ENCODE measurements around the gene FBXW9. TPM values are rescaled to one million over a fixed set of nuclear protein-coding genes. Genes with fewer than 3 reads are reported as not detected.
A peak's percentile ranks its signal among the peaks of the same experiment; 100 is the strongest.
"Not testable (repeated sequence)": the region's sequence is repeated elsewhere in the genome, so short reads cannot be mapped to it uniquely, and the experiment has no call there.

FBXW9 gene
- total RNA-seq, 2 donors from 2014 or later = 3.5 to 6.9 TPM

- no peak overlapping the region for H3K27ac Mint-ChIP-seq
- no peaks in the 10 kb centered on the region for H3K4me1 Mint-ChIP-seq (ENCODE audit: low read depth)
- H3K4me3 Mint-ChIP-seq = no peak overlapping the region
- H3K27me3 Mint-ChIP-seq (ENCODE audit: low read depth) = no peaks in the 10 kb centered on the region
- H3K36me3 Mint-ChIP-seq (ENCODE audit: insufficient read depth in 2 of 2) = peaks cover 0 to 14% of the 10 kb centered on the region in 2 donors
- ATAC-seq (replicated peaks in 1 of 2) (no peak), DNase-seq (no peak)
- no peaks in the 10 kb centered on the region for H3K9me3 Mint-ChIP-seq
These were observed 46.5 kb downstream of the FBXW9 start for GRCh38 chr19:12649941-12650340.

- Mint-ChIP-seq H3K36me3 (ENCODE audit: insufficient read depth in 2 of 2) (peaks cover 0 to 10% of the 10 kb centered on the region in 2 donors), H3K4me3 (no peak overlapping the region), H3K9me3 (no peaks in the 10 kb centered on the region), H3K4me1 (ENCODE audit: low read depth) (no peaks in the 10 kb centered on the region), H3K27me3 (ENCODE audit: low read depth) (no peaks in the 10 kb centered on the region), H3K27ac (no peak overlapping the region)
- DNase-seq (no peak), ATAC-seq (replicated peaks in 1 of 2) (no peak)
These were observed 48.3 kb downstream of the FBXW9 start for GRCh38 chr19:12648088-12648487.

- H3K9me3 Mint-ChIP-seq = no peaks in the 10 kb centered on the region
- peak overlapping the region in 1 of 2 donors; percentile 46 for H3K4me3 Mint-ChIP-seq
- H3K27ac Mint-ChIP-seq = no peak overlapping the region
- no peaks in the 10 kb centered on the region for H3K27me3 Mint-ChIP-seq (ENCODE audit: low read depth)
- H3K4me1 Mint-ChIP-seq (ENCODE audit: low read depth) = no peaks in the 10 kb centered on the region
- DNase-seq = peak in 1 of 2 donors; percentile 46
- peaks cover 0 to 10% of the 10 kb centered on the region in 2 donors for H3K36me3 Mint-ChIP-seq (ENCODE audit: insufficient read depth in 2 of 2)
- peak; percentile 58 to 62 for ATAC-seq (replicated peaks in 1 of 2)
These were observed 48.9 kb downstream of the FBXW9 start for GRCh38 chr19:12647490-12648071.

GRCh38 chr19:12647047-12647446, 49.4 kb downstream of the FBXW9 start:
- no peaks in the 10 kb centered on the region for H3K27me3 Mint-ChIP-seq (ENCODE audit: low read depth)
- H3K9me3 Mint-ChIP-seq = no peaks in the 10 kb centered on the region
- H3K4me3 Mint-ChIP-seq = no peak overlapping the region
- ATAC-seq (replicated peaks in 1 of 2) (peak in 1 of 2 donors; percentile 7), DNase-seq (no peak)
- H3K4me1 Mint-ChIP-seq (ENCODE audit: low read depth) = no peaks in the 10 kb centered on the region
- H3K27ac Mint-ChIP-seq = no peak overlapping the region
- H3K36me3 Mint-ChIP-seq (ENCODE audit: insufficient read depth in 2 of 2) = peaks cover 0 to 10% of the 10 kb centered on the region in 2 donors

GRCh38 chr19:12646551-12646950, 49.9 kb downstream of the FBXW9 start:
- H3K27ac Mint-ChIP-seq = no peak overlapping the region
- H3K36me3 Mint-ChIP-seq (ENCODE audit: insufficient read depth in 2 of 2) = peaks cover 0 to 8% of the 10 kb centered on the region in 2 donors
- H3K4me1 Mint-ChIP-seq (ENCODE audit: low read depth) = no peaks in the 10 kb centered on the region
- DNase-seq (no peak), ATAC-seq (replicated peaks in 1 of 2) (no peak)
- no peaks in the 10 kb centered on the region for H3K9me3 Mint-ChIP-seq
- no peaks in the 10 kb centered on the region for H3K27me3 Mint-ChIP-seq (ENCODE audit: low read depth)
- no peak overlapping the region for H3K4me3 Mint-ChIP-seq

GRCh38 chr19:12643716-12644115, 52.7 kb downstream of the FBXW9 start:
- DNase-seq; ATAC-seq (replicated peaks in 1 of 2); H3K27ac Mint-ChIP-seq; H3K27me3 Mint-ChIP-seq (ENCODE audit: low read depth); H3K9me3 Mint-ChIP-seq; H3K36me3 Mint-ChIP-seq (ENCODE audit: insufficient read depth in 2 of 2); H3K4me3 Mint-ChIP-seq: not testable (repeated sequence)
- H3K4me1 Mint-ChIP-seq (ENCODE audit: low read depth) = peaks cover 17% of the 10 kb centered on the region

GRCh38 chr19:12642506-12642905, 53.9 kb downstream of the FBXW9 start:
- peaks cover 17% of the 10 kb centered on the region for H3K4me1 Mint-ChIP-seq (ENCODE audit: low read depth)
- DNase-seq (no peak), ATAC-seq (replicated peaks in 1 of 2) (no peak)
- H3K9me3 Mint-ChIP-seq = no peaks in the 10 kb centered on the region
- no peak overlapping the region for H3K27ac Mint-ChIP-seq
- H3K27me3 Mint-ChIP-seq (ENCODE audit: low read depth) = no peaks in the 10 kb centered on the region
- H3K36me3 Mint-ChIP-seq (ENCODE audit: insufficient read depth in 2 of 2) = peaks cover 0 to 2% of the 10 kb centered on the region in 2 donors
- H3K4me3 Mint-ChIP-seq = no peak overlapping the region

- Mint-ChIP-seq H3K9me3 (no peaks in the 10 kb centered on the region), H3K36me3 (ENCODE audit: insufficient read depth in 2 of 2) (peaks cover 0 to 1% of the 10 kb centered on the region in 2 donors), H3K27ac (no peak overlapping the region), H3K4me3 (no peak overlapping the region), H3K4me1 (ENCODE audit: low read depth) (peaks cover 17% of the 10 kb centered on the region), H3K27me3 (ENCODE audit: low read depth) (no peaks in the 10 kb centered on the region)
- no peak for ATAC-seq (replicated peaks in 1 of 2)
- no peak for DNase-seq
These were observed 55.0 kb downstream of the FBXW9 start for GRCh38 chr19:12641456-12641855.

GRCh38 chr19:12639901-12640613, 56.4 kb downstream of the FBXW9 start:
- no peaks in the 10 kb centered on the region for H3K9me3 Mint-ChIP-seq
- peaks cover 0 to 3% of the 10 kb centered on the region in 2 donors for H3K36me3 Mint-ChIP-seq (ENCODE audit: insufficient read depth in 2 of 2)
- peak overlapping the region; percentile 3 for H3K27ac Mint-ChIP-seq
- H3K4me3 Mint-ChIP-seq = peak overlapping the region; percentile 49 to 66
- DNase-seq = peak; percentile 90
- H3K4me1 Mint-ChIP-seq (ENCODE audit: low read depth) = peaks cover 20% of the 10 kb centered on the region
- peak; percentile 92 to 96 for ATAC-seq (replicated peaks in 1 of 2)
- H3K27me3 Mint-ChIP-seq (ENCODE audit: low read depth) = no peaks in the 10 kb centered on the region

Other genes starting within 250 kb of the FBXW9 start
- 1 to 10 TPM; 3.6 to 4.8 TPM for gene ZNF709, start 211.8 kb downstream of the FBXW9 start, total RNA-seq
- 1 to 10 TPM; 6.9 to 9.0 TPM for gene ZNF564, start 145.1 kb downstream of the FBXW9 start, total RNA-seq
- 10 to 100 TPM; 12.8 to 16.0 TPM for gene ZNF490, start 85.8 kb downstream of the FBXW9 start, total RNA-seq
- gene ZNF791, start 85.7 kb downstream of the FBXW9 start, total RNA-seq = 10 to 100 TPM; 19.8 to 21.0 TPM
- 100 to 1,000 TPM in 1 of 2 donors, 10 to 100 TPM in 1; 75.8 to 109 TPM for gene MAN2B1, start 29.9 kb downstream of the FBXW9 start, total RNA-seq
- 10 to 100 TPM; 18.4 to 24.0 TPM for gene WDR83, start 29.8 kb downstream of the FBXW9 start, total RNA-seq
- gene DHPS, start 14.8 kb downstream of the FBXW9 start, total RNA-seq = 100 to 1,000 TPM; 140 to 150 TPM
- gene GNG14, start 8.6 kb downstream of the FBXW9 start, total RNA-seq = not detected
- gene TNPO2, start 27.3 kb upstream of the FBXW9 start, total RNA-seq = 10 to 100 TPM; 62.6 to 73.2 TPM
- gene TRIR, start 38.1 kb upstream of the FBXW9 start, total RNA-seq = 100 to 1,000 TPM; 131 to 134 TPM
- gene GET3, start 40.9 kb upstream of the FBXW9 start, total RNA-seq = 10 to 100 TPM; 42.6 to 43.7 TPM
- not detected for gene BEST2, start 55.2 kb upstream of the FBXW9 start, total RNA-seq
- gene HOOK2, start 78.9 kb upstream of the FBXW9 start, total RNA-seq = 10 to 100 TPM; 38.8 to 41.0 TPM
- gene JUNB, start 94.9 kb upstream of the FBXW9 start, total RNA-seq = 100 to 1,000 TPM; 574 to 618 TPM
- gene PRDX2, start 105.2 kb upstream of the FBXW9 start, total RNA-seq = 100 to 1,000 TPM; 202 to 223 TPM
- gene THSD8, start 105.4 kb upstream of the FBXW9 start, total RNA-seq = 10 to 100 TPM; 23.7 to 27.1 TPM
- 10 to 100 TPM; 29.6 to 31.1 TPM for gene RNASEH2A, start 110.0 kb upstream of the FBXW9 start, total RNA-seq
- gene RTBDN, start 137.9 kb upstream of the FBXW9 start, total RNA-seq = not detected
- 1 to 10 TPM; 5.8 to 6.0 TPM for gene MAST1, start 141.9 kb upstream of the FBXW9 start, total RNA-seq
- 10 to 100 TPM; 34.5 to 39.1 TPM for gene DNASE2, start 184.8 kb upstream of the FBXW9 start, total RNA-seq
- gene KLF1, start 190.6 kb upstream of the FBXW9 start, total RNA-seq = under 1 TPM; 0.19 to 0.58 TPM
- gene GCDH, start 194.5 kb upstream of the FBXW9 start, total RNA-seq = 10 to 100 TPM; 23.2 to 25.1 TPM
- gene SYCE2, start 222.7 kb upstream of the FBXW9 start, total RNA-seq = 1 to 10 TPM; 3.1 to 4.5 TPM
- gene FARSA, start 237.1 kb upstream of the FBXW9 start, total RNA-seq = 10 to 100 TPM; 63.4 to 70.4 TPM
- gene CALR, start 242.0 kb upstream of the FBXW9 start, total RNA-seq = 100 to 1,000 TPM; 458 to 489 TPM
- 100 to 1,000 TPM; 159 to 189 TPM for gene RAD23A, start 249.2 kb upstream of the FBXW9 start, total RNA-seq

All from activated T-cell treated with anti-CD3 and anti-CD28 coated beads, Interleukin-2, amount 50 U/mL, for 72 hours (primary cell).